ENCODE measurements around the gene PRAC1. TPM values are rescaled to one million over a fixed set of nuclear protein-coding genes. Genes with fewer than 3 reads are reported as not detected.

The PRAC1 gene
- total and polyA plus RNA-seq, 2 donors (not counting 1 experiment from before 2014, with no cell fraction given): not detected

DNA sequence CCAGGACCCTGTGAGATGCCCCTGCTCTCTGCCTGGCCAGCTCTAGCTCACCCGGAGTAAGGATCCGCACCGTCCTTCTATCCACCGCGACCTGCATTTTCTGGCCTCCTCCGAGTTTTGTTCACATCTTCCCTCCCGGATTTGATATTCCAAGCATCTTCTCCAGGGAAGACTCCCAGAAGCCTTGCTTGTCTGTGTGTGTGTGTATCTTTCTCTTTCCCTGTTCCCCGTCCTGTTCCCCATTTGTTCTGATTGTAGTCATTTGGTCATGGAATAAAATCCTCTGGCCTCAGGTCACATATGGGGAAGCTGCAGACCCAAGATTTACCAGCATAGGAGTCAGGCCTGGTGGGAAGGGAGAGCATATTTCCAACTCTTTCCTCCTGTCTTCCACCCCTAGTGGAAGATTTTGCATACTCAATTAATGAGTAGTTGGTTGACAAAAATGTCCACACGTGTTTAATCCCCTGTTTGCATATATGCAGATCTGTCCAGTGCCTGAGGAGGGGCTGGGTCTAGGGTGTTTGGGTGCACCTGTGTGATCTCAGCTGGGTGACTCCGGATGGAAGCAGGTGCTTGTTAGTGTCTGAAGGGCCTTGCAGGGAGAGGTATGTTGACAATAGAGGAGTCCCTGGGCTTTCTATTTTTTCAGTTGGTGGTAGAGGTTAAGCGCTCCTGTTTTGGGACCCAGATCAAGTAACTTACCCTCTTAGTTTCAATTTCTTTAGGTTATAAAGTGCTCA is 1.9 kb downstream of the PRAC1 start:
- ATAC-seq (ENCODE audit: low read depth): no peak
- Histone ChIP-seq H3K4me1 (ENCODE audit: control insufficient read depth in 2 of 2, insufficient read depth in 2 of 2, low read length in 2 of 2) (peaks cover 44 to 55% of the 10 kb centered on the region in 2 donors), H4K20me1 (ENCODE audit: control insufficient read depth, insufficient read depth, low read length, poor library complexity, severe bottlenecking) (no peaks in the 10 kb centered on the region), H2AFZ (ENCODE audit: insufficient read depth, low read depth, low read length, poor library complexity, severe bottlenecking) (no peak overlapping the region), H3K9me3 (ENCODE audit: control extremely low read depth in 1 of 3, control insufficient read depth in 2 of 3, insufficient read depth in 1 of 3, low read length in 2 of 3) (peaks cover 2 to 73% (median 13%) of the 10 kb centered on the region in 3 donors), H3K27ac (ENCODE audit: low read length in 2 of 2) (no peak overlapping the region), H3K9ac (ENCODE audit: low read length) (no peak overlapping the region), H3K79me2 (ENCODE audit: control insufficient read depth, insufficient read depth, low read length) (no peaks in the 10 kb centered on the region), H3K27me3 (replicated peaks in 1 of 4; ENCODE audit: control extremely low read depth in 1 of 4, control insufficient read depth in 3 of 4, insufficient read depth in 4 of 4, low read length in 3 of 4) (peaks cover 0 to 95% (median 85%) of the 10 kb centered on the region in 4 experiments), H3K4me3 (ENCODE audit: control extremely low read depth in 1 of 5, extremely low read depth in 1 of 5, insufficient read depth in 1 of 5, low read depth in 2 of 5, low read length in 4 of 5) (no peak overlapping the region), H3K4me2 (replicated peaks; ENCODE audit: low read depth, low read length, poor library complexity, severe bottlenecking) (no peak overlapping the region), H3K36me3 (replicated peaks in 1 of 2; ENCODE audit: control extremely low read depth in 1 of 2, control insufficient read depth in 1 of 2, extremely low read depth in 1 of 2, insufficient read depth in 2 of 2, low read length in 1 of 2) (no peaks in the 10 kb centered on the region)
- H3K4me1 Mint-ChIP-seq: peaks cover 36% of the 10 kb centered on the region
- CTCF ChIA-PET: interaction anchor here (0.9 to 1.8 kb wide), 2 partner anchors 16 to 159 kb away, joined by 3 to 5 read pairs; no protein-coding TSS in a partner anchor
- intact Hi-C loops (cut with micrococcal nuclease): loop anchor here (10.0 kb wide), 1 partner anchor 274 kb away; the partner anchor contains the start of gene IGF2BP1
- DNase-seq: peak; percentile 14
- peak overlapping the region; percentile 59 for H3K27ac Mint-ChIP-seq
- POLR2A ChIA-PET: no interaction called here
- WGBS (ENCODE audit: insufficient coverage): 21% methylated on average over 7 of the region's 11 CpGs
- no peaks in the 10 kb centered on the region for H3K9me3 Mint-ChIP-seq (ENCODE audit: insufficient read depth)
- TF ChIP-seq, protein P1, sequence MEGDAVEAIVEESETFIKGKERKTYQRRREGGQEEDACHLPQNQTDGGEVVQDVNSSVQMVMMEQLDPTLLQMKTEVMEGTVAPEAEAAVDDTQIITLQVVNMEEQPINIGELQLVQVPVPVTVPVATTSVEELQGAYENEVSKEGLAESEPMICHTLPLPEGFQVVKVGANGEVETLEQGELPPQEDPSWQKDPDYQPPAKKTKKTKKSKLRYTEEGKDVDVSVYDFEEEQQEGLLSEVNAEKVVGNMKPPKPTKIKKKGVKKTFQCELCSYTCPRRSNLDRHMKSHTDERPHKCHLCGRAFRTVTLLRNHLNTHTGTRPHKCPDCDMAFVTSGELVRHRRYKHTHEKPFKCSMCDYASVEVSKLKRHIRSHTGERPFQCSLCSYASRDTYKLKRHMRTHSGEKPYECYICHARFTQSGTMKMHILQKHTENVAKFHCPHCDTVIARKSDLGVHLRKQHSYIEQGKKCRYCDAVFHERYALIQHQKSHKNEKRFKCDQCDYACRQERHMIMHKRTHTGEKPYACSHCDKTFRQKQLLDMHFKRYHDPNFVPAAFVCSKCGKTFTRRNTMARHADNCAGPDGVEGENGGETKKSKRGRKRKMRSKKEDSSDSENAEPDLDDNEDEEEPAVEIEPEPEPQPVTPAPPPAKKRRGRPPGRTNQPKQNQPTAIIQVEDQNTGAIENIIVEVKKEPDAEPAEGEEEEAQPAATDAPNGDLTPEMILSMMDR (IDR thresholded peaks at IDR 0.05): no peak
- TF ChIP-seq EZH2 (IDR thresholded peaks at IDR 0.05; ENCODE audit: borderline replicate concordance, insufficient read depth, low read depth, low read length, poor library complexity, severe bottlenecking): no peak
- H3K27me3 Mint-ChIP-seq: peaks cover 74% of the 10 kb centered on the region
- peak overlapping the region; percentile 24 for H3K4me3 Mint-ChIP-seq
